Measurements from ENCODE around the gene EEF2KMT. TPM values are rescaled to one million over a fixed set of nuclear protein-coding genes. Genes with fewer than 3 reads are reported as not detected.
"Not testable (repeated sequence)": the region's sequence is repeated elsewhere in the genome, so short reads cannot be mapped to it uniquely, and the experiment has no call there.

Gene EEF2KMT
- total and polyA plus RNA-seq, 2 of the 13 experiments (the other 11 are each of a cell fraction or from before 2014, with no cell fraction given) = 10.7 to 26.9 TPM

- TF ChIP-seq, protein P1, sequence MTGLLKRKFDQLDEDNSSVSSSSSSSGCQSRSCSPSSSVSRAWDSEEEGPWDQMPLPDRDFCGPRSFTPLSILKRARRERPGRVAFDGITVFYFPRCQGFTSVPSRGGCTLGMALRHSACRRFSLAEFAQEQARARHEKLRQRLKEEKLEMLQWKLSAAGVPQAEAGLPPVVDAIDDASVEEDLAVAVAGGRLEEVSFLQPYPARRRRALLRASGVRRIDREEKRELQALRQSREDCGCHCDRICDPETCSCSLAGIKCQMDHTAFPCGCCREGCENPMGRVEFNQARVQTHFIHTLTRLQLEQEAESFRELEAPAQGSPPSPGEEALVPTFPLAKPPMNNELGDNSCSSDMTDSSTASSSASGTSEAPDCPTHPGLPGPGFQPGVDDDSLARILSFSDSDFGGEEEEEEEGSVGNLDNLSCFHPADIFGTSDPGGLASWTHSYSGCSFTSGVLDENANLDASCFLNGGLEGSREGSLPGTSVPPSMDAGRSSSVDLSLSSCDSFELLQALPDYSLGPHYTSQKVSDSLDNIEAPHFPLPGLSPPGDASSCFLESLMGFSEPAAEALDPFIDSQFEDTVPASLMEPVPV (CRISPR knock-in tag; IDR thresholded peaks at IDR 0.05) = peak; percentile 87; the same call in 1 of the 2 replicates
- TF ChIP-seq, protein P2, sequence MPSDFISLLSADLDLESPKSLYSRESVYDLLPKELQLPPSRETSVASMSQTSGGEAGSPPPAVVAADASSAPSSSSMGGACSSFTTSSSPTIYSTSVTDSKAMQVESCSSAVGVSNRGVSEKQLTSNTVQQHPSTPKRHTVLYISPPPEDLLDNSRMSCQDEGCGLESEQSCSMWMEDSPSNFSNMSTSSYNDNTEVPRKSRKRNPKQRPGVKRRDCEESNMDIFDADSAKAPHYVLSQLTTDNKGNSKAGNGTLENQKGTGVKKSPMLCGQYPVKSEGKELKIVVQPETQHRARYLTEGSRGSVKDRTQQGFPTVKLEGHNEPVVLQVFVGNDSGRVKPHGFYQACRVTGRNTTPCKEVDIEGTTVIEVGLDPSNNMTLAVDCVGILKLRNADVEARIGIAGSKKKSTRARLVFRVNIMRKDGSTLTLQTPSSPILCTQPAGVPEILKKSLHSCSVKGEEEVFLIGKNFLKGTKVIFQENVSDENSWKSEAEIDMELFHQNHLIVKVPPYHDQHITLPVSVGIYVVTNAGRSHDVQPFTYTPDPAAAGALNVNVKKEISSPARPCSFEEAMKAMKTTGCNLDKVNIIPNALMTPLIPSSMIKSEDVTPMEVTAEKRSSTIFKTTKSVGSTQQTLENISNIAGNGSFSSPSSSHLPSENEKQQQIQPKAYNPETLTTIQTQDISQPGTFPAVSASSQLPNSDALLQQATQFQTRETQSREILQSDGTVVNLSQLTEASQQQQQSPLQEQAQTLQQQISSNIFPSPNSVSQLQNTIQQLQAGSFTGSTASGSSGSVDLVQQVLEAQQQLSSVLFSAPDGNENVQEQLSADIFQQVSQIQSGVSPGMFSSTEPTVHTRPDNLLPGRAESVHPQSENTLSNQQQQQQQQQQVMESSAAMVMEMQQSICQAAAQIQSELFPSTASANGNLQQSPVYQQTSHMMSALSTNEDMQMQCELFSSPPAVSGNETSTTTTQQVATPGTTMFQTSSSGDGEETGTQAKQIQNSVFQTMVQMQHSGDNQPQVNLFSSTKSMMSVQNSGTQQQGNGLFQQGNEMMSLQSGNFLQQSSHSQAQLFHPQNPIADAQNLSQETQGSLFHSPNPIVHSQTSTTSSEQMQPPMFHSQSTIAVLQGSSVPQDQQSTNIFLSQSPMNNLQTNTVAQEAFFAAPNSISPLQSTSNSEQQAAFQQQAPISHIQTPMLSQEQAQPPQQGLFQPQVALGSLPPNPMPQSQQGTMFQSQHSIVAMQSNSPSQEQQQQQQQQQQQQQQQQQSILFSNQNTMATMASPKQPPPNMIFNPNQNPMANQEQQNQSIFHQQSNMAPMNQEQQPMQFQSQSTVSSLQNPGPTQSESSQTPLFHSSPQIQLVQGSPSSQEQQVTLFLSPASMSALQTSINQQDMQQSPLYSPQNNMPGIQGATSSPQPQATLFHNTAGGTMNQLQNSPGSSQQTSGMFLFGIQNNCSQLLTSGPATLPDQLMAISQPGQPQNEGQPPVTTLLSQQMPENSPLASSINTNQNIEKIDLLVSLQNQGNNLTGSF (CRISPR knock-in tag; IDR thresholded peaks at IDR 0.05) = peak; percentile 60; the same call in 1 of the 2 replicates
- peak; percentile 65; the same call in 1 of the 2 replicates for TF ChIP-seq GFI1 (CRISPR knock-in tag; IDR thresholded peaks at IDR 0.05; ENCODE audit: borderline replicate concordance)
- peak; percentile 94 for TF ChIP-seq KDM5B (CRISPR knock-in tag; IDR thresholded peaks at IDR 0.05; ENCODE audit: borderline replicate concordance)
- peak; percentile 96 for TF ChIP-seq UBTF (CRISPR knock-in tag; IDR thresholded peaks at IDR 0.05)
- peak; percentile 30; the same call in 1 of the 2 replicates for TF ChIP-seq ZNF362 (CRISPR knock-in tag; IDR thresholded peaks at IDR 0.05; ENCODE audit: borderline replicate concordance)
- peak; percentile 71; the same call in 1 of the 2 replicates for TF ChIP-seq MTF1 (CRISPR knock-in tag; IDR thresholded peaks at IDR 0.05)
- peak; percentile 20; the same call in 1 of the 2 replicates for TF ChIP-seq HIC2 (CRISPR knock-in tag; IDR thresholded peaks at IDR 0.05; ENCODE audit: low read depth)
- TF ChIP-seq ZNF501 (CRISPR knock-in tag; IDR thresholded peaks at IDR 0.05) = peak; percentile 86; the same call in 1 of the 2 replicates
- TF ChIP-seq MAZ (IDR thresholded peaks at IDR 0.05; ENCODE audit: borderline replicate concordance, low read depth, low read length) = not testable (repeated sequence)
- peak; percentile 67; the same call in 1 of the 2 replicates for TF ChIP-seq MAZ (CRISPR knock-in tag; IDR thresholded peaks at IDR 0.05; ENCODE audit: low read depth)
- TF ChIP-seq ZNF576 (CRISPR knock-in tag; IDR thresholded peaks at IDR 0.05) = 0 out of 2 replicates have a peak, but pooled peaks have one; percentile 54
- peak in 1 of 2 experiments; percentile 52; a peak in 1 of 4 replicates for TF ChIP-seq POLR2A (IDR thresholded peaks at IDR 0.05; ENCODE audit: insufficient read depth in 1 of 2, low read depth in 2 of 2, low read length in 2 of 2)
- TF ChIP-seq MYNN (CRISPR knock-in tag; IDR thresholded peaks at IDR 0.05; ENCODE audit: low read depth) = 0 out of 2 replicates have a peak, but pooled peaks have one; percentile 40
These were observed at the start of gene EEF2KMT (continued) for GRCh38 chr16:5097470-5098220.
